NCI-H82 treated with DMSO at 0.1 percent for 48 hours (cell line): ENCODE results near the gene TBX5.

Source experiments
- DNase-seq: peaks from one replicate; lab custom pipeline; 2025; ENCODE audit not compliant: unreplicated experiment; lab: John Stamatoyannopoulos, UW

The TBX5 gene

GRCh38 chr12:114321524-114321923, 84.4 kb downstream of the TBX5 start:
- no peak for DNase-seq

DNA sequence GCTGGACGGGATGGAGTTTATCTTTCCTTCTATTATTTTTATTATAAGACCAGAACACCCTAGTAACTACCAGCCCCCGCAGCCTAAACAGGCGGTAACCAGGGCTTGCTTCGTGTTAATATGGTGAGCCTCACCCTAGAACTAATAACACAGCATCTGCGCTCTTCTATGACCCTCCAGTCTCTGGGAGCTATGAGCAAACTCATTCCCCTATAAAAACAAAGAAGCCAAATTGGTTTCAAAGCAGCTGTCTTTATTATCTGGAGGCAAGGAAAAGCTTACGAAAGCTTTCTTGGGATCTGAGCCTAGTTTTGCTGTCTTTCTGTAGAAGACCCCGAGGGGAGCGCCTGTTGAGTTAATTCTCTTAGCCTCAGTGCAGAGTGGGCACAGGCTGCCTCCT, 85.0 kb downstream of the TBX5 start:
- no peak for DNase-seq

GRCh38 chr12:114320101-114320500, 85.8 kb downstream of the TBX5 start:
- DNase-seq: no peak

- DNase-seq: no peak
Measured at GRCh38 chr12:114319422-114319821, 86.5 kb downstream of the TBX5 start.

DNA sequence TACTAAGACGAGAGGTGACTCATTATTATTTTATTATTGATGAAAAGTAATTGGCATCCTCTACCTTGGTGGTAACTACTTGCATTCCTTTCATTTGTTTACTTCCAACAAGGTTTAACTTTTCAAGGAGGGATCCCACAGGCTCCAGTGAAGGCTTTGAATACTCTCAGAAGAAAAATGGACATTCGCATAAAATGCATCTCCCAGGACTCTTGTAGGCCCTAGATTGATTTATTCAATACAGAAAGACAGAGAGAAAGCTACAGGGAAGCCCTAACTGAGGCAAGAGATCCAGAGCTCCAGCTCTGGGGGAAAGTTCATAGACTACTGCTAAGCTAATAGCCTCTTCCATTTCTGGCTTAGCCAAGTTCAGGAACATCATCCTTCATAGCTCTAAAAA, 87.0 kb downstream of the TBX5 start:
- DNase-seq: no peak

DNA sequence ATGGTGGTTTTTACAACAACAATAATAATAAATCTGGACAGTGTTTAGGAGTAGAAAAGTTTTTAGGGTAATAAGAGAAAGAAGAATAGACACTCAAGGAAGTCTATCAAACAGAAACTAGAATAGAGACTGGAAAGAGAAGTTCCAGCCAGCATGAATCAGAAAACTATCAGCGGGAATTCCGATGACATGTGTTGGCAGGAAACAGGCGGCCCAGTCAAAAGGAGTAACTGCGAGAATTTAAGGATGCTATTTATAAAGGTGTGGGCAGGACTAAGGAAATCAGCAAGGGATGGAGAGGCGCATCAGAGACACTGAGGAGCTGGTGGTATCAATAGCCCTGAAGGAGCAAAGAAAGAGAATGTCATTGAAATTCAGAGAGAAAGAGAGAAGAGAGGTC, 89.9 kb downstream of the TBX5 start:
- no peak for DNase-seq

DNA sequence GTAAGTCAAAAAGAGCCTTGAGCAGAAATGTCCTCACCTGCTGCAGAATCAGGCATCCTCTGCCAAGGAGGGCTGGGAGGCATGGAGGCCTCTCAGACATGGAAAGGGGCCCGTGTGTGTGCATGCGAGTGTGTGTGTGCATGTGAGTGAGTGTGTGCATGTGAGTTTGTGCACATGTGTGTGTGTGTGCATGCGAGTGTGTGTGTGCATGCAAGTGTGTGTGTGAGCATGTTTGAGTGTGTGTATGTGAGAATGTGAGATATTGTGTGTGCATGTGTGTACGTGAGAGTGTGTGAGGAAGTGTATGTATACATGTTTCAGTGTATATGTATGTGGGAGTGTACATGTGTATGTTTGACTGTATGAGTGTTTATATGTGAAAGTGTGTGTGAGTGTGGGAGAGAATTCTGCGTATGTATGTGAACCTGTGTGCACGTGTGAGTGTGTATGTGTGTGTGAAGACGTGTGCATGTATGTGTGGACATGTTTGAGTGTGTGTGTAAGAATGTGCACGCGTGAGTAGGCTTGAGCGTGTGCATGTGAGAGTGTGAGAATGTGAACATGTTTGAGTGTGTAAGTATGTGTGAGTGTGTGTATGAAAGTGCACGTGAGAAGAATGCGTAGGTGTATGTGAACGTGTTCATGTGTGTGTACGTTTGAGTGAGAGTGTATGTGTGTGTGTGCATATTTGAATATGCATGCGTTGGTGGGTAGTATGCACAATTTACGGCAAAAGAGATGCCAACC, 90.8 kb downstream of the TBX5 start:
- DNase-seq: no peak

DNA sequence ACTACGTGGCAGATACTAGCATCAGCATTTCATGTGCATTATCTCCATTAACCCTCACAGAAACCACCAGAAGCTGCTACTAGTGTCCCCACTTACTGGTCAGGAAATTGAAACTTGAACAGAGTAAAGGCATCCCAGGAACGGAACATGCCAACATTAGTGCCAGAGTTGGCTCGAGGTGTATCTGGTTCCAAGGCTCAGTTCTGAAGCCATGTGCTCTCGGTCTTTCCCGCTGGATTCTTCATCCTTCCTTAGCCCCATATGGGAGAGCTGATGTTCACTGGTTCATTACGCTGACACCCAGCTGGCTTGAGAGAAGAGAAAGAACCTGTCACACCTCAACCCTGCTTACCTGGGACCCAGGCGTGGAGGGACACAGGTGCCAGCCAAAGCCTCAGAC, 91.5 kb downstream of the TBX5 start:
- DNase-seq: no peak

- DNase-seq: no peak
Measured at GRCh38 chr12:114313910-114314309, 92.0 kb downstream of the TBX5 start.

DNA sequence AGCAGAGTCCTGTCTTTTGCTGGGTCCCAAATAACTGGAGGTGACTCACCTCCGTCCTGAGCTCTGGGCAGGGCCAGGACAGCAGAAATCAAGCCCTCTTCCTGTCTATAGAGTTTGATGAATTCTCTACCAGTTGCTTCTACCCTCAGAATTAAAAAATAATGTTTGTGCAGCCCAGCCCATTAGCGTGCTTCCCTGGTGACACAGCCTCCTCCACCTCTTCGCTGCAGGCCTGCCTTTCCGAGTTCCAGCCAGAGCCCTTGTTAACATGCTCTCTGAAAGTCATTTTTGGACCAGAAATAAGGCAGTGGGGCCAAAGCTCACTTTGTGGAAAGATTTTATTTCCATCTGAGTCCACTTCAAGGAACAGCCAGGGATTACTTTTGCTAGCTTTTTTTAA, 94.0 kb downstream of the TBX5 start:
- no peak for DNase-seq

GRCh38 chr12:114306646-114307045, 99.3 kb downstream of the TBX5 start:
- DNase-seq: no peak

GRCh38 chr12:114305446-114305845, 100.5 kb downstream of the TBX5 start:
- no peak for DNase-seq
